Measurements from ENCODE around the gene TBC1D19.
"Not testable (repeated sequence)": the region's sequence is repeated elsewhere in the genome, so short reads cannot be mapped to it uniquely, and the experiment has no call there.

Gene TBC1D19

GRCh38 chr4:26613735-26614134 lies 29.9 kb downstream of the TBC1D19 start:
- DNase-seq (no peak), ATAC-seq (no peak)
- Mint-ChIP-seq H3K27me3 (no peaks in the 10 kb centered on the region), H3K4me1 (peaks cover 16% of the 10 kb centered on the region), H3K27ac (no peak overlapping the region), H3K9me3 (no peaks in the 10 kb centered on the region), H3K36me3 (ENCODE audit: low read depth) (peaks cover 6% of the 10 kb centered on the region), H3K4me3 (no peak overlapping the region)

DNA sequence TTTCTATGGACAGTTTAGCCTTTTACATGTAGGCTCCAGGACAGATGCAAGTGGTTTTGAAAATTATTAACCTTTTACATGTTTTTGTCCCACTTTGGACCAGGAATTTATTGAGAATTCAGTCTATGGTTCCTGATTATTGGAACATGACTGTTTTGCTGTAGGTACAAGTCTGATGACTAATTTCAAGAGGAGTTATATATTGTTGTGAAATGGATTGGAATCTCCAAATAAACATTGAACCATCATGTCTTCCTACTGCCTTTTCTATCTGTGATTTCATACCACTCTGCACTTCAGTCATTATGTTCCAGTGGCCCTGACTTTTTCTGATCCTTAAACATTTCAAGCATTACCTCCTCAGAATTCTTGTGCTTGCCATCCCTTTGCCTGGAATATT lies 35.9 kb downstream of the TBC1D19 start:
- Mint-ChIP-seq H3K4me1 (no peaks in the 10 kb centered on the region), H3K4me3 (no peak overlapping the region), H3K9me3 (no peaks in the 10 kb centered on the region), H3K27ac (no peak overlapping the region), H3K27me3 (no peaks in the 10 kb centered on the region), H3K36me3 (ENCODE audit: low read depth) (peaks cover 16% of the 10 kb centered on the region)
- DNase-seq (no peak), ATAC-seq (no peak)

- Mint-ChIP-seq H3K36me3 (ENCODE audit: low read depth) (peaks cover 12% of the 10 kb centered on the region), H3K27me3 (no peaks in the 10 kb centered on the region), H3K27ac (no peak overlapping the region), H3K4me3 (no peak overlapping the region), H3K4me1 (no peaks in the 10 kb centered on the region), H3K9me3 (no peaks in the 10 kb centered on the region)
- DNase-seq: no peak
- ATAC-seq: no peak
These were observed 37.5 kb downstream of the TBC1D19 start for GRCh38 chr4:26621366-26621765.

DNA sequence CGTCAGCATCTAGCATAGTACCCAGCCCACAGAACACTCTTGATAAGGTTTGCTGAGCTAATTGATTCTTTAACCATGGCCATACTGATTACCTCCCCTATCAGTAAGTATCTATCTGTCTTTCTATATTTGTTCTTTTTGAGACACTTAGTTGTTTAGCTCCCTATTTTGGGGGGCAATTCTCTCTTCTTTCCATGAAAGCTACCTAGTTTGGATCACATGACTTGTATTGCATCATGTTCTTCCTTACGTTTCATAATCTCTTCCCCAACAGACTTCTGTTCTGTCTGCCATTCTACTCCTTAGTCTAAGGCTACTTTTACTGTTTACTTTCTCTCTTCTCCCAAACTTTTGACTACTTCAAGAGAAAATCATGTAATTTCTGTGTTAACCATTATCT lies 39.0 kb downstream of the TBC1D19 start:
- Mint-ChIP-seq H3K27me3 (no peaks in the 10 kb centered on the region), H3K36me3 (ENCODE audit: low read depth) (peaks cover 13% of the 10 kb centered on the region), H3K4me3 (no peak overlapping the region), H3K4me1 (no peaks in the 10 kb centered on the region), H3K9me3 (no peaks in the 10 kb centered on the region), H3K27ac (no peak overlapping the region)
- no peak for DNase-seq
- ATAC-seq: no peak

DNA sequence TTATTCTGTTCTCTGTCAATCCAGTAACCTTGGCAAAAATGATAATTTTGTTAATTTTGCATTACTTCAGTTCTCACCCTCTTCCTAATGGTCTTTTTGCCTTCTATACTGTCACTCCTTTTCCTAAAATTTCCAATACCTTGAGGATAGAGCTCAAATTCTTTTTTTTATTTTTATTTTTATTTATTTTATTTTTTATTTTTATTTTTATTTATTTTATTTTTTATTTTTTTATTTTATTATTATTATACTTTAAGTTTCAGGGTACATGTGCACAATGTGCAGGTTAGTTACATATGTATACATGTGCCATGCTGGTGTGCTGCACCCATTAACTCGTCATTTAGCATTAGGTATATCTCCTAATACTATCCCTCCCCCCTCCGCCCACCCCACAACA lies 42.8 kb downstream of the TBC1D19 start:
- not testable (repeated sequence) for H3K4me1 Mint-ChIP-seq; H3K36me3 Mint-ChIP-seq (ENCODE audit: low read depth); ATAC-seq; H3K27ac Mint-ChIP-seq; H3K4me3 Mint-ChIP-seq; H3K9me3 Mint-ChIP-seq; DNase-seq; H3K27me3 Mint-ChIP-seq

- DNase-seq: no peak
- Mint-ChIP-seq H3K9me3 (peaks cover 6% of the 10 kb centered on the region), H3K36me3 (ENCODE audit: low read depth) (peaks cover 7% of the 10 kb centered on the region), H3K27me3 (no peaks in the 10 kb centered on the region), H3K4me3 (no peak overlapping the region), H3K27ac (no peak overlapping the region), H3K4me1 (no peaks in the 10 kb centered on the region)
- no peak for ATAC-seq
These were observed 49.0 kb downstream of the TBC1D19 start for GRCh38 chr4:26632916-26633315.

DNA sequence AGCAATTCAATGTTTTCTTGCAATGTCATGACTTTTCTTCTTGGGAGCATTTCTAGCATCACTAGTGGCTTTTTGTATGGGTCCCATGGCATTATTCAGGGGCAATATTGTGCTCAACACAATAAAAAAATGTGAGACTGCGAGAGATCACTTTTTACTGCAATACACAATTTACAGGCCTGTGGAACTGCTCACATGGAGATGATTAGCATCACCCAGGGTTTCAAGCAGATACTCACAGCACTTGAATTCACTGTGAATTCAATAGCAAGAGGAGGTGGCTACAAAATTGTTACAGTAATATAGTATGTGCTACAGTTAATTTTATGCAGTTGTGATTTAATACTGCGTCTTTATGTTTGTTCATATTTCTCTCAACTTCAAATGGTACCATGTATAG lies 50.4 kb downstream of the TBC1D19 start:
- Mint-ChIP-seq H3K27ac (no peak overlapping the region), H3K4me1 (no peaks in the 10 kb centered on the region), H3K9me3 (peaks cover 6% of the 10 kb centered on the region), H3K27me3 (no peaks in the 10 kb centered on the region), H3K4me3 (no peak overlapping the region), H3K36me3 (ENCODE audit: low read depth) (peaks cover 6% of the 10 kb centered on the region)
- no peak for DNase-seq
- ATAC-seq: no peak

DNA sequence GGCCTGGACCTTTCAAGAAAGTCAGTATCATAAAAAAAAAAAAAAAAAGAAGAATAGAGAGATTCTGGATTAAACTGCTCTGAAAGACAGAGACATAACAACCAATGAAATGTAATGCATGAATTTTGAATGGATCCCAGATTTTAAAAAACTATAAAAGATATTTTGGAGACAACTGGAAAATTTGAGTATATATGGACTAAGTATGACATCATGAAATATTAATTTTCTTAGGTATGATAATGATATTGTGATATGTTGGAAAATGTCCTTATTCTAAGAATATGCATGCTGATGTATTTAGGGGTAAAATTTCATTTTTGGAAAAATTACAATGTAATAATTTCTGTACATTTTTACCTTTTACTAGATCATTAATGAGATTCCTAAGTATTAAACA lies 52.6 kb downstream of the TBC1D19 start:
- DNase-seq (no peak), ATAC-seq (no peak)
- no peak overlapping the region for H3K27ac Mint-ChIP-seq
- H3K27me3 Mint-ChIP-seq: no peaks in the 10 kb centered on the region
- no peak overlapping the region for H3K4me3 Mint-ChIP-seq
- peaks cover 6% of the 10 kb centered on the region for H3K9me3 Mint-ChIP-seq
- H3K36me3 Mint-ChIP-seq (ENCODE audit: low read depth): peaks cover 10% of the 10 kb centered on the region
- H3K4me1 Mint-ChIP-seq: no peaks in the 10 kb centered on the region

DNA sequence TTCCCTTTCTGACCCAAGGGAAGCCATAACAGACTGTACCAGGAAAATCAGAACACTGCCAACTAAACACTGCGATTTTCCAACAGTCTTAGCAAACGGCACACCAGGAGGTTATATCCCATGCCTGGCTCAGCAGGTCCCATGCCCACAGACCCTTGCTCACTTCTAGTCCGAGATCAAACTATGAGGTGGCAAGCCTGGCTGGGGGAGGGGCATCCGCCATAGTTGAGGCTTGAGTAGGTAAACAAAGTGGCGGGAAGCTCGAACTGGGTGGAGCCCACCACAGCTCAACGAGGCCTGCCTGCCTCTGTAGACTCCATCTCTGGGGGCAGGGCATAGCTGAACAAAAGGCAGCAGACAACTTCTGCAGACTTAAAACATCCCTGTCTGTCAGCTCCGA lies 56.8 kb downstream of the TBC1D19 start:
- not testable (repeated sequence) for H3K4me1 Mint-ChIP-seq, ATAC-seq, H3K27me3 Mint-ChIP-seq, H3K27ac Mint-ChIP-seq, H3K9me3 Mint-ChIP-seq, H3K4me3 Mint-ChIP-seq, DNase-seq
- peaks cover 13% of the 10 kb centered on the region for H3K36me3 Mint-ChIP-seq (ENCODE audit: low read depth)

- DNase-seq (no peak), ATAC-seq (no peak)
- no peaks in the 10 kb centered on the region for H3K27me3 Mint-ChIP-seq
- H3K27ac Mint-ChIP-seq: no peak overlapping the region
- no peaks in the 10 kb centered on the region for H3K4me1 Mint-ChIP-seq
- H3K9me3 Mint-ChIP-seq: peaks cover 7% of the 10 kb centered on the region
- peaks cover 12% of the 10 kb centered on the region for H3K36me3 Mint-ChIP-seq (ENCODE audit: low read depth)
- H3K4me3 Mint-ChIP-seq: no peak overlapping the region
These were observed 63.8 kb downstream of the TBC1D19 start for GRCh38 chr4:26647523-26648224.

DNA sequence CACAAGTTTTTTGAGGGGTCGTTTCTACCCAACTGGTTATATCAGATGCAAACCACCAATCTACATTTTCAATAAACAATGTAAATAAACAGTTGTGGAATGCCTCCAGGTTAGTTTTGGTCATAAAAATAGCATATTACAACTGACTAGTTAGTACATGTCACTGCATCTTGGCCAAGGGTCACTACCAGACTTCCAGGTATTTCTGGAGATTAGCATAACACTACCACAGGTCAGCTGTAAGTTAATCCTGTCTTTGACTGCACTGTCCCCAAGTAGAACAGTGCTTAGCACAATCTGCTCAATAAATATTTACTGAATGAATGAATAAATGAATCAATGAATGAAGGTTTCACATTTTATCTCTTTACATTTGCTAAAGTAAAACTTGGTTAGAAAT lies 64.4 kb downstream of the TBC1D19 start:
- no peak for ATAC-seq
- Mint-ChIP-seq H3K36me3 (ENCODE audit: low read depth) (peaks cover 14% of the 10 kb centered on the region), H3K4me1 (no peaks in the 10 kb centered on the region), H3K27me3 (no peaks in the 10 kb centered on the region), H3K27ac (no peak overlapping the region), H3K9me3 (peaks cover 12% of the 10 kb centered on the region), H3K4me3 (no peak overlapping the region)
- no peak for DNase-seq

DNA sequence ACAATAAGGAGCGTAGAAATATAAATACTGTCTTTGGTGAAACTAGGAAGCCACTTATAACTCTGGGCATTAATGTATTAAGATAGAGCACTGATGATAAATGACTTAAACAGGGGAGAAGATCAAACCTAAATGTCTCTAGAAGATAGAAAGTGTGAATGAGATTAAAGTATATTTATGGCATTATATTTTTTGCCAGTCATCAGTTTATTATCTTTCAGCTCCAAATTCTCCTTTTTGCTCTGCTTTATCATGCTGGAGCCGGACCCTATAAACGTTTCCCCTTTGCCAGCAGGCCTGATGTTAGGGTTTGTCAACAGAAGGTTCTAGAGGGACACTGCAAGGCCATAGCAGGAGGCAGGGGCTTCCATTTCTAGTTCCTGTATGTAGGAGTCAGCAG lies 76.4 kb downstream of the TBC1D19 start:
- Mint-ChIP-seq H3K27me3 (no peaks in the 10 kb centered on the region), H3K9me3 (no peaks in the 10 kb centered on the region), H3K27ac (no peak overlapping the region), H3K4me3 (no peak overlapping the region), H3K36me3 (ENCODE audit: low read depth) (peaks cover 14% of the 10 kb centered on the region), H3K4me1 (no peaks in the 10 kb centered on the region)
- DNase-seq: no peak
- no peak for ATAC-seq

GRCh38 chr4:26663888-26664287 lies 80.0 kb downstream of the TBC1D19 start:
- no peak for DNase-seq
- ATAC-seq: no peak
- Mint-ChIP-seq H3K27ac (no peak overlapping the region), H3K36me3 (ENCODE audit: low read depth) (peaks cover 7% of the 10 kb centered on the region), H3K4me3 (no peak overlapping the region), H3K9me3 (no peaks in the 10 kb centered on the region), H3K4me1 (no peaks in the 10 kb centered on the region), H3K27me3 (no peaks in the 10 kb centered on the region)

DNA sequence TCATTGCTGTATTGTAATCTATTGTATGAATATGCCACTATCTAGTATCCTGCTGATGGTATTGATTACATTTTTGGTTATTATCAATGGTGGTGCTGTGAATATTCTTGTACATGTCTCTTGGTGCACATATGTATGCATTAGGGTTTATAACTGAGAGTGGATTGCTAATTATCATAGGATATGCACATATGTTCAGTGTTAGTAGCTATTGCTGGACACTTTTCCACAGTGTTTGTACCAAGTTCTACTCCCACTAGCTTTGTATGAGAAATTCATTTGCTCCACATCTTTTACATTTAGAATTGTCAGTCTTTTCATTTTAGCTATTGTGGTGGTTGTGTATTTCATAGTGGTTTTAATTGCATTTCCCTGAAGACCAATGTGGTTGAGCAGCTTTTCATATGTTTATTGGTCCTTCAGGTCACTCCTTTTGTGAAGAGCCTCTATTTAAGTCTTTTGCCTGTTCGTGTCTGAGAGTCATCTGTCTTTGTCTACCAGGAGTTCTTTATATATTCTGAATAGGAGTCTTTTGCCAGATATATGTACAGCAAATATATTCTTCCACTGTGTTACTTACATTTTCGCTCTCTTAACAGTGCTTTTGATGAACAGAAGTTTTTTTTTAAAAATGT lies 87.1 kb downstream of the TBC1D19 start:
- ATAC-seq: no peak
- H3K27me3 Mint-ChIP-seq: no peaks in the 10 kb centered on the region
- DNase-seq: no peak
- peaks cover 3% of the 10 kb centered on the region for H3K36me3 Mint-ChIP-seq (ENCODE audit: low read depth)
- H3K4me3 Mint-ChIP-seq: no peak overlapping the region
- H3K4me1 Mint-ChIP-seq: no peaks in the 10 kb centered on the region
- H3K9me3 Mint-ChIP-seq: no peaks in the 10 kb centered on the region
- H3K27ac Mint-ChIP-seq: no peak overlapping the region

GRCh38 chr4:26679040-26679695 lies 95.3 kb downstream of the TBC1D19 start:
- H3K36me3 Mint-ChIP-seq (ENCODE audit: low read depth): peaks cover 37% of the 10 kb centered on the region
- H3K27me3 Mint-ChIP-seq: not testable (repeated sequence)

More at GRCh38 chr4:26679040-26679695, 95.3 kb downstream of the TBC1D19 start:
- H3K4me3 Mint-ChIP-seq, DNase-seq, ATAC-seq, H3K4me1 Mint-ChIP-seq, H3K27ac Mint-ChIP-seq: not testable (repeated sequence)
- peaks cover 31% of the 10 kb centered on the region for H3K9me3 Mint-ChIP-seq

All from activated naive CD8-positive, alpha-beta T cell treated with anti-CD3 and anti-CD28 coated beads, Interleukin-2, amount 50 U/mL, for 24 hours (primary cell).